Hepatocyte (in vitro differentiated cells): ENCODE results near the gene PHB1.

ENCODE experiments used
- EZH2 ChIP-seq: fragments of 200-600 bp; sonication (generic); IDR thresholded peaks from 2 replicates; pipeline ENCODE4 v1.6.1; 2016; ENCODE audit warnings: antibody characterized with exemption, mild to moderate bottlenecking, borderline replicate concordance
- EZH2phosphoT487 ChIP-seq: fragments of 200-600 bp; sonication (generic); IDR thresholded peaks from one replicate; pipeline ENCODE4 v1.6.1; 2018; ENCODE audit warnings: antibody characterized with exemption, mild to moderate bottlenecking, low read depth, moderate library complexity; ENCODE audit not compliant: unreplicated experiment, severe bottlenecking
- TF ChIP-seq, protein P1 (sequence below): fragments of 200-600 bp; sonication (generic); IDR thresholded peaks from 2 replicates; pipeline ENCODE4 v1.5.1; 2016; ENCODE audit warnings: antibody characterized with exemption, mild to moderate bottlenecking; ENCODE audit not compliant: poor library complexity

GRCh38 chr17:49381793-49382192, 32.9 kb downstream of the PHB1 start:
- TF ChIP-seq, protein P1, sequence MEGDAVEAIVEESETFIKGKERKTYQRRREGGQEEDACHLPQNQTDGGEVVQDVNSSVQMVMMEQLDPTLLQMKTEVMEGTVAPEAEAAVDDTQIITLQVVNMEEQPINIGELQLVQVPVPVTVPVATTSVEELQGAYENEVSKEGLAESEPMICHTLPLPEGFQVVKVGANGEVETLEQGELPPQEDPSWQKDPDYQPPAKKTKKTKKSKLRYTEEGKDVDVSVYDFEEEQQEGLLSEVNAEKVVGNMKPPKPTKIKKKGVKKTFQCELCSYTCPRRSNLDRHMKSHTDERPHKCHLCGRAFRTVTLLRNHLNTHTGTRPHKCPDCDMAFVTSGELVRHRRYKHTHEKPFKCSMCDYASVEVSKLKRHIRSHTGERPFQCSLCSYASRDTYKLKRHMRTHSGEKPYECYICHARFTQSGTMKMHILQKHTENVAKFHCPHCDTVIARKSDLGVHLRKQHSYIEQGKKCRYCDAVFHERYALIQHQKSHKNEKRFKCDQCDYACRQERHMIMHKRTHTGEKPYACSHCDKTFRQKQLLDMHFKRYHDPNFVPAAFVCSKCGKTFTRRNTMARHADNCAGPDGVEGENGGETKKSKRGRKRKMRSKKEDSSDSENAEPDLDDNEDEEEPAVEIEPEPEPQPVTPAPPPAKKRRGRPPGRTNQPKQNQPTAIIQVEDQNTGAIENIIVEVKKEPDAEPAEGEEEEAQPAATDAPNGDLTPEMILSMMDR = no peak
- TF ChIP-seq EZH2 (no peak), EZH2phosphoT487 (no peak)
